Measurements from ENCODE around the gene TRIM44.

DNA sequence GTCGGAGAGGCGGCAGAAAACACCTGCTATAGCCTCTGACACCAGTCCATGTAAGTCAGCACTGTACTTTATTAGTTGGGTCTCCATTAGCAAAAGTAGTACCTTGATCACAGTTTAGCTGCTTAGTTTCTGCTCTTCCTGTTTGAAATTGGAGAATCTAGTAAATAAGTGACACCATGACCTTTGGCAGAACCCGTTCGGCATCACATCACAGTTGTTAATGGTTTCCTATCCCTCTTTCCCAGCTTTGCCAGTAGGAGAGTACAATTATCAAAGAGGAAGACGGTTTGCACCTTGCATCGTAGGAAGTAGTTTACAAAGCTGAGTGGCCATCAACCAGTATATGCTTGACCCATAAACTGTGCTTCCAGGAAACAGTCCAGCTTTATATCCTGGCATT is 101.8 kb downstream of the TRIM44 start:
- TF ChIP-seq, protein P1, sequence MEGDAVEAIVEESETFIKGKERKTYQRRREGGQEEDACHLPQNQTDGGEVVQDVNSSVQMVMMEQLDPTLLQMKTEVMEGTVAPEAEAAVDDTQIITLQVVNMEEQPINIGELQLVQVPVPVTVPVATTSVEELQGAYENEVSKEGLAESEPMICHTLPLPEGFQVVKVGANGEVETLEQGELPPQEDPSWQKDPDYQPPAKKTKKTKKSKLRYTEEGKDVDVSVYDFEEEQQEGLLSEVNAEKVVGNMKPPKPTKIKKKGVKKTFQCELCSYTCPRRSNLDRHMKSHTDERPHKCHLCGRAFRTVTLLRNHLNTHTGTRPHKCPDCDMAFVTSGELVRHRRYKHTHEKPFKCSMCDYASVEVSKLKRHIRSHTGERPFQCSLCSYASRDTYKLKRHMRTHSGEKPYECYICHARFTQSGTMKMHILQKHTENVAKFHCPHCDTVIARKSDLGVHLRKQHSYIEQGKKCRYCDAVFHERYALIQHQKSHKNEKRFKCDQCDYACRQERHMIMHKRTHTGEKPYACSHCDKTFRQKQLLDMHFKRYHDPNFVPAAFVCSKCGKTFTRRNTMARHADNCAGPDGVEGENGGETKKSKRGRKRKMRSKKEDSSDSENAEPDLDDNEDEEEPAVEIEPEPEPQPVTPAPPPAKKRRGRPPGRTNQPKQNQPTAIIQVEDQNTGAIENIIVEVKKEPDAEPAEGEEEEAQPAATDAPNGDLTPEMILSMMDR (conservative IDR thresholded peaks at IDR 0.05): no peak
- TF ChIP-seq ZFX (IDR thresholded peaks at IDR 0.05): no peak

All from C4-2B (cell line).